ENCODE measurements around the gene SYMPK.

Gene SYMPK

GRCh38 chr19:45767881-45768654 is 94.9 kb downstream of the SYMPK start:
- DNase-seq (ENCODE audit: low spot score) (peak; percentile 50), FAIRE-seq (peak; percentile 5)

GRCh38 chr19:45767410-45767880 is 95.5 kb downstream of the SYMPK start:
- peak; percentile 76 for DNase-seq (ENCODE audit: low spot score)
- FAIRE-seq = no peak

GRCh38 chr19:45766869-45767346 is 96.0 kb downstream of the SYMPK start:
- DNase-seq (ENCODE audit: low spot score) (no peak), FAIRE-seq (no peak)

GRCh38 chr19:45766296-45766868 is 96.6 kb downstream of the SYMPK start:
- no peak for DNase-seq (ENCODE audit: low spot score)
- no peak for FAIRE-seq

- FAIRE-seq (no peak), DNase-seq (ENCODE audit: low spot score) (no peak)
Measured at GRCh38 chr19:45765702-45766295, 97.1 kb downstream of the SYMPK start.
